ENCODE results near the gene ASTL.
"Not testable (repeated sequence)": the region's sequence is repeated elsewhere in the genome, so short reads cannot be mapped to it uniquely, and the experiment has no call there.

ASTL gene

DNA sequence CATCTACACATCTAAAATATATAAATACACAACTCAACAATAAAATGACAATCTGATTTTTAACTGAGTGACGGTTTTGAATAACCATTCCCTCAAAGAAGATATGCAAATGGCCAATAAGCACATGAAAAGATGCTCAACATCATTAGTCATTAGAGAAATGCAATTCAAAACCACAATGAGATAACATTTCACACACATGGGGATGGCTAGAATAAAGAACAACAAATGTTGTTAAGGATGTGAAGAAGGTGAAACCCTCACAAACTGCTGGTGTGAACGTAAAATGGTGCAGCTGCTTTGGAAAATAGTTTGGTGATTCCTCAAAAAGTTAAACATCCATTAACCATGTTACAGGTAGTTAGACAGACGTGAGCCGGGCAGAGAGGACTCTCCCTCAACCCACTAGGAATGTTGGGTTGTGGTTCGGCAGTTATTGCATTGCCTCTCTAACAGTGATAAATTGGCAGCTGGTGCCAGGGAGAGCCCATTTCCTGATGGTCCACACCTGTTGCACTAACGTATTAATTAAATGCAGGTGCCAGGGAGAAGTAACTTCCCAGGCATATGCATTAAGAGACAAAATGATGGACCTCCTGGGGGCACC lies 29.2 kb upstream of the ASTL start:
- no peak for DNase-seq (ENCODE audit: low read depth)
- TF ChIP-seq CTCF (conservative IDR thresholded peaks at IDR 0.05; ENCODE audit: low read length), result no peak
- H3K4me3 ChIP-seq (ENCODE audit: low read length), result no peak overlapping the region

- no peak for TF ChIP-seq CTCF (conservative IDR thresholded peaks at IDR 0.05; ENCODE audit: low read length)
- DNase-seq (ENCODE audit: low read depth), result no peak
- no peak overlapping the region for H3K4me3 ChIP-seq (ENCODE audit: low read length)
Measured at GRCh38 chr2:96164459-96165184, 26.3 kb upstream of the ASTL start.

- no peak for TF ChIP-seq CTCF (conservative IDR thresholded peaks at IDR 0.05; ENCODE audit: low read length)
- H3K4me3 ChIP-seq (ENCODE audit: low read length), result no peak overlapping the region
- DNase-seq (ENCODE audit: low read depth), result no peak
Measured at GRCh38 chr2:96163768-96164429, 25.6 kb upstream of the ASTL start.

DNA sequence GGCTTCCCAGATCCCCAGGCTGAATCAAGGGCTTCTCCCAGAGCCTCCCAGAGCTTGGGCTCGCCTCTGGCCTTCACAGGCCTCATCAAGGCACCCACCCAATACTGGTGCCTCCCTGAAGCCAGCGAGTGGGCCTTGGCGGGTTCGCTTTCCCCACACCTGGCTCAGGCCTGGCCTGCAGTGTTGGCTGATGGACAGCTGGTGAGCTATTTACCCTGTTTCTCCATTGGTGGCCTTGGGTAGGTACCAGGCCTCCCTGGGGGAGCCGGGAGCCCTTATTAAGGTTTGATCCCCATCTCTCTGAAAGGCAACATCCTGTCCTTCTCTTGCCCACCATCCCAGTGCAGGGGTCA lies 25.1 kb upstream of the ASTL start:
- no peak overlapping the region for H3K4me3 ChIP-seq (ENCODE audit: low read length)
- no peak for TF ChIP-seq CTCF (conservative IDR thresholded peaks at IDR 0.05; ENCODE audit: low read length)

DNA sequence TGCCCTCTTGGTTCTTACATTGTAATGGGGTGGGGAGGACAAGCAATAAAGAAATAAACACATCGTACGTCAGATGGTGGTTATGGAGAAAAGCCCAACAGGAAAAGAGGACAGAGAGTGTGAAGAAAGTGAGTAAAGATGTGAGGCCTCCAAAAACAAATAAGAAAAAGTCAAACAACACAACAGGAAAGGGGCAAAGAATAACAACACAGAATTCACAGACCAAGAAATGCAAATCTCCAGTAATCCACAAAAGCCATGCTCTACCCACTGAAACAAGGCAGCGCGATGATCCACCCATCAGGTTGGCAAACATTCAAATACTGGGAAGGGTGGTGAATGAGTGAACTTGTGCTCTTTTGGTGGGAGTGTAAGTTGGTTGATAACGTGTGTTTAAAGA lies 23.6 kb upstream of the ASTL start:
- TF ChIP-seq CTCF (conservative IDR thresholded peaks at IDR 0.05; ENCODE audit: low read length), result no peak
- DNase-seq (ENCODE audit: low read depth), result no peak
- no peak overlapping the region for H3K4me3 ChIP-seq (ENCODE audit: low read length)

More for the DNA sequence above, 25.1 kb upstream of the ASTL start:
- no peak for DNase-seq (ENCODE audit: low read depth)

DNA sequence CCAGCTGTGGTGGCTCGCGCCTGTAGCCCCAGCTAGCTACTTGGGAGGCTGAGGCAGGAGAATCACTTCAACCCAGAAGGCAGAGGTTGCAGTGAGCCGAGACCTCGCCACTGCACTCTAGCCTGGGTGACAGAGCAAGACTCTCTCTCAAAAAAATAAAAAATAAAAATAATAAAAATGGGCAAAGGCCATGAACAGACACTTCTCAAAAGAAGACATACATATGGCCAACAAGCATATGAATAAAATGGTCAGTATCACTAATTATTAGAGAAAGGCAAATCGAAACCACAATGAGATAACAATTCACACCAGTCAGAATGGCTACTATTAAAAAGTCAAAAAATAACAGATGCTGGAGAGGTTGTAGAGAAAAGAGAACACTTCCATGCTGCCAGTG lies 22.1 kb upstream of the ASTL start:
- not testable (repeated sequence) for DNase-seq (ENCODE audit: low read depth); H3K4me3 ChIP-seq (ENCODE audit: low read length)

DNA sequence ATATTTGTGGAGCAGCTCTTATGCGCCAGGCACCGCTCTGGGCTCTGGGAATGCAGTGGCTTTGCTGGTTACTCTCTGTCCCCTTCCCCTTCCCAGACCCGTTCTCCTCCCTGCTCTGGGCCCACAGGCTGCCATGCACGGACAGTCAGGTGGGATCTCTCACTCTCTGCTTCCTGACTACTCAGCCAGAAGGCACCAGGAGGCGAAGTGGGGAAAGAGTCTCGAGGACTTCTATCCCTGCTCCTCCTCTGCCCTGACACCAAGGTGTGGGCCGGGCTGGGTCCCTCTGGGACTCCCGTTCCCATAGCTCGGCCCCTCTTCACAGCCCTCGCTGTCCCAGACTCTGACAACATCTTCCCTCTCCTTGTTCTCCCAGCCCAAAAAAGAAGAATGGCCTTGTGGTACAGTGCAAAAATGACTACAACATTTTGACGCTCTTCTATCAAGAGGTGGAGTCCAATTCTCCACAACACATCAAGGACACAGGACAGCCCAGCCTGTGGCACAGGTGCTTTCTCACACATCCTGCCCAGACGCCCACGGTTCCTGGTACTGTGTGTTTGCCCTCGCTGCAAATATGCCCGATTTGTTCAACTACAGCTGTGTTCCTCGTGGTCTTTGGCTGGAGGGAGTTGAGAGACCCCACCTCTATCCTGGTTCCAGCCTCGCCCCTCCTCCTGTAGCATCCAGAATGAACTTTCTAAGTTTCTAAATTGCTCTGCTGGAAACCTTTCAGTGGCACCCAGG lies 21.0 kb upstream of the ASTL start:
- DNase-seq (ENCODE audit: low read depth), result no peak
- H3K4me3 ChIP-seq (ENCODE audit: low read length), result no peak overlapping the region
- TF ChIP-seq CTCF (conservative IDR thresholded peaks at IDR 0.05; ENCODE audit: low read length), result no peak
